K562 (cell line): ENCODE measurements around the gene ORC1. TPM values are rescaled to one million over a fixed set of nuclear protein-coding genes. Genes with fewer than 3 reads are reported as not detected.

Experiments used
- CSDE1 ChIP-seq, 2 experiments: fragments of 450-650 bp; IDR thresholded peaks; 2 replicates each; pipeline ENCODE4 v1.6.1; 2016; ENCODE audit warnings: mild to moderate bottlenecking in 1 of 2
- E2F6 ChIP-seq, 2 experiments: IDR thresholded peaks; 2 replicates each; pipeline ENCODE4 v1.6.1; 2011; ENCODE audit warnings: borderline replicate concordance in 1 of 2, control low read depth in 1 of 2, low read depth in 1 of 2, low read length in 1 of 2, mild to moderate bottlenecking in 1 of 2, mixed read lengths in 1 of 2, moderate library complexity in 1 of 2; ENCODE audit not compliant: insufficient read depth in 1 of 2, insufficient read length in 1 of 2, poor library complexity in 1 of 2, severe bottlenecking in 1 of 2; ENCODE audit errors: extremely low read depth in 1 of 2
- E4F1 ChIP-seq: fragments of 250-450 bp; sonication (Bioruptor Pico); IDR thresholded peaks from 2 replicates; pipeline ENCODE4 v1.5.0; 2021; ENCODE audit warnings: mild to moderate bottlenecking, borderline replicate concordance
- ELF1 ChIP-seq: fragments of 200-800 bp; sonication (Bioruptor generic); IDR thresholded peaks from 2 replicates; pipeline ENCODE4 v1.6.1; 2016; ENCODE audit warnings: missing genetic modification characterization, missing compliant biosample characterization
- ELF4 ChIP-seq: fragments of 450-650 bp; formaldehyde crosslinking; IDR thresholded peaks from 2 replicates; pipeline ENCODE4 v1.4.0; 2022; ENCODE audit warnings: missing genetic modification characterization
- HNRNPUL1 ChIP-seq: fragments of 200-400 bp; formaldehyde crosslinking; IDR thresholded peaks from 2 replicates; pipeline ENCODE4 v1.6.1; 2017; ENCODE audit warnings: low read length
- NFRKB ChIP-seq: fragments of 450-650 bp; IDR thresholded peaks from 2 replicates; pipeline ENCODE4 v1.6.1; 2016; ENCODE audit warnings: low read depth
- NR3C1 ChIP-seq: sonication (generic); formaldehyde crosslinking; IDR thresholded peaks from 2 replicates; pipeline ENCODE4 v1.8.1; 2022; ENCODE audit warnings: missing genetic modification reagents
- RCOR1 ChIP-seq, 2 experiments: IDR thresholded peaks; 2 replicates each; pipeline ENCODE4 v1.6.1; 2012; ENCODE audit warnings: low read depth in 2 of 2, low read length in 2 of 2, borderline replicate concordance in 1 of 2, improper control_type of control experiment in 1 of 2
- THAP12 ChIP-seq: fragments of 250-450 bp; sonication (Bioruptor Pico); IDR thresholded peaks from 2 replicates; pipeline ENCODE4 v1.9.0; 2021; ENCODE audit warnings: mild to moderate bottlenecking, inconsistent platforms
- ZNF165 ChIP-seq: fragments of 250-450 bp; sonication (Bioruptor Pico); IDR thresholded peaks from 2 replicates; pipeline ENCODE4 v1.4.0; 2020; ENCODE audit warnings: borderline replicate concordance
- ZNF354B ChIP-seq: fragments of 250-450 bp; sonication (Bioruptor Pico); IDR thresholded peaks from 2 replicates; pipeline ENCODE4 v1.4.0; 2020
- ZNF511 ChIP-seq: sonication (generic); formaldehyde crosslinking; IDR thresholded peaks from 2 replicates; pipeline ENCODE4 v1.8.0; 2022; ENCODE audit warnings: mild to moderate bottlenecking, missing genetic modification reagents
- polyA plus RNA-seq, 8 experiments: library from polyadenylated mRNA; depleted of rRNA in 4 of 8; stranded (reverse) in 5 of 8; unstranded in 3 of 8; fragments of >200 nt; fragmentation: Nextera tagmentation in 2 of 8; fragmentation: Illumina TruSeq in 1 of 8; extraction: Ambion mirVana in 2 of 8; extraction: Trizol in 1 of 8; gene quantifications; 2 replicates each; pipeline versions ENCODE4 v1.2.1 to v1.2.3, GENCODE V29; 2011 to 2014; ENCODE audit warnings: inconsistent platforms in 1 of 8, missing spikeins in 1 of 8
- total RNA-seq, 7 experiments: library from RNA; depleted of rRNA in 6 of 7; stranded (reverse); fragments of >200 nt in 6 of 7; fragmentation: Illumina TruSeq in 2 of 7; extraction: Trizol in 2 of 7; gene quantifications; 2 replicates each; pipeline versions ENCODE4 v1.2.1 to v1.2.3, GENCODE V29; 2011 to 2021; ENCODE audit warnings: low replicate concordance in 1 of 7
- TF ChIP-seq, protein P1 (sequence below): fragments of 450-650 bp; formaldehyde crosslinking; IDR thresholded peaks from 2 replicates; pipeline ENCODE4 v1.4.0; 2020; ENCODE audit warnings: mild to moderate bottlenecking
- TF ChIP-seq, protein P2 (sequence below), 2 experiments: fragments of 150-350 bp in 1 of 2; IDR thresholded peaks; 2 replicates each; pipeline ENCODE4 v1.6.1; 2012 to 2016; ENCODE audit warnings: low read depth in 2 of 2, low read length in 2 of 2, mild to moderate bottlenecking in 1 of 2, moderate library complexity in 1 of 2

The ORC1 gene
- total and polyA plus RNA-seq, 9 of the 15 experiments (the other 6 are each of a cell fraction or from before 2014, with no cell fraction given) = 26.4 to 91.6 (median 69.7) TPM

DNA sequence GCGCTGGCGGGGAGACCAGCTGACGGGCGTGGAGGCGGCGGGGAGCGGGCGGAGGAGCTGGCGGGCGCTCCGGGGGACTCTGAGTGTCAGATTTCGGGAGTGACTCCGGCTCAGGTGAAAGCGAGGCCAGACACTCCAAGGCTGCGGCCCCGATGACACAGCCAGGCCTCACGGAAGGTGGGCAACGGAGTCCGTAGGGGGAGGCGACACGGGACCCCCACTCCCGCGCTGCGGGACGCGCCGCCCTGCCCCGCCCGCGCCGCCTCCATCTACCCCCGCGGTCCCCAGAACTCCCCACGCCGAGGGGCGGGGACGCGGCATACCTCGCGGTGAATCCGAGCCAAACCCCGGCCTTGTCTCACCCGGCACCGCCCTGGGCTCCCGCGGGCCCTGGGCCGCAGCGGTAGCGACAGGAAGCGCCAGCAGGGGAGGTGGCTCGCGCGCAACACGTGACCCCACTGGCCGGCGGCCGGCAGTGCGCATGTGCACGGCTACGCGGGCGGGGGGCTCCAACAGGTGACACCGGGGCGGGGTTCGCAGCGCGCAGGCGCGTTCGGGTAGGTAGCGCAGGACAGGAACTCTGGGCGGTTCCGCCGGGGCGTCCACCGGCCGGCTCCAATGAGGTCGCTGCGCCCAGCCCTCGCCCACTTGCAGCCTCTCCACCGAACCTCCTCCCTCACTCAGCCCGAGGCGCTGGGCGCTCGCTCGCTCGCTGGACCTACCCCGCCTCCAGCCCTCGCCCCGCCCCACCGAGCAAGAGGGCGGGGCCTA is 38.3 kb downstream of the ORC1 start, which contains the start of gene CC2D1B (continued):
- peak; percentile 76 for TF ChIP-seq THAP12
- TF ChIP-seq ELF1 (tag) = peak; percentile 83; the same call in 1 of the 2 replicates
- TF ChIP-seq, protein P1, sequence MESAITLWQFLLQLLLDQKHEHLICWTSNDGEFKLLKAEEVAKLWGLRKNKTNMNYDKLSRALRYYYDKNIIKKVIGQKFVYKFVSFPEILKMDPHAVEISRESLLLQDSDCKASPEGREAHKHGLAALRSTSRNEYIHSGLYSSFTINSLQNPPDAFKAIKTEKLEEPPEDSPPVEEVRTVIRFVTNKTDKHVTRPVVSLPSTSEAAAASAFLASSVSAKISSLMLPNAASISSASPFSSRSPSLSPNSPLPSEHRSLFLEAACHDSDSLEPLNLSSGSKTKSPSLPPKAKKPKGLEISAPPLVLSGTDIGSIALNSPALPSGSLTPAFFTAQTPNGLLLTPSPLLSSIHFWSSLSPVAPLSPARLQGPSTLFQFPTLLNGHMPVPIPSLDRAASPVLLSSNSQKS (CRISPR knock-in tag) = no peak
- peak; percentile 71; the same call in 1 of the 2 replicates for TF ChIP-seq NR3C1 (CRISPR knock-in tag)
- TF ChIP-seq ZNF165 (CRISPR knock-in tag) = no peak
- TF ChIP-seq E4F1 (CRISPR knock-in tag) = no peak
- peak in 1 of 2 experiments; percentile 80 for TF ChIP-seq E2F6 (IDR thresholded peaks at IDR 0.05; ENCODE audit: borderline replicate concordance in 1 of 2, extremely low read depth in 1 of 2, insufficient read depth in 1 of 2, insufficient read length in 1 of 2, low read depth in 1 of 2, low read length in 1 of 2, poor library complexity in 1 of 2, severe bottlenecking in 1 of 2)
- no peak; a peak in 1 of 4 replicates for TF ChIP-seq RCOR1 (IDR thresholded peaks at IDR 0.05; ENCODE audit: borderline replicate concordance in 1 of 2, low read depth in 2 of 2, low read length in 2 of 2)
- no peak for TF ChIP-seq HNRNPUL1
- 0 out of 2 replicates have a peak, but pooled peaks have one; percentile 36 for TF ChIP-seq NFRKB
- TF ChIP-seq, protein P2, sequence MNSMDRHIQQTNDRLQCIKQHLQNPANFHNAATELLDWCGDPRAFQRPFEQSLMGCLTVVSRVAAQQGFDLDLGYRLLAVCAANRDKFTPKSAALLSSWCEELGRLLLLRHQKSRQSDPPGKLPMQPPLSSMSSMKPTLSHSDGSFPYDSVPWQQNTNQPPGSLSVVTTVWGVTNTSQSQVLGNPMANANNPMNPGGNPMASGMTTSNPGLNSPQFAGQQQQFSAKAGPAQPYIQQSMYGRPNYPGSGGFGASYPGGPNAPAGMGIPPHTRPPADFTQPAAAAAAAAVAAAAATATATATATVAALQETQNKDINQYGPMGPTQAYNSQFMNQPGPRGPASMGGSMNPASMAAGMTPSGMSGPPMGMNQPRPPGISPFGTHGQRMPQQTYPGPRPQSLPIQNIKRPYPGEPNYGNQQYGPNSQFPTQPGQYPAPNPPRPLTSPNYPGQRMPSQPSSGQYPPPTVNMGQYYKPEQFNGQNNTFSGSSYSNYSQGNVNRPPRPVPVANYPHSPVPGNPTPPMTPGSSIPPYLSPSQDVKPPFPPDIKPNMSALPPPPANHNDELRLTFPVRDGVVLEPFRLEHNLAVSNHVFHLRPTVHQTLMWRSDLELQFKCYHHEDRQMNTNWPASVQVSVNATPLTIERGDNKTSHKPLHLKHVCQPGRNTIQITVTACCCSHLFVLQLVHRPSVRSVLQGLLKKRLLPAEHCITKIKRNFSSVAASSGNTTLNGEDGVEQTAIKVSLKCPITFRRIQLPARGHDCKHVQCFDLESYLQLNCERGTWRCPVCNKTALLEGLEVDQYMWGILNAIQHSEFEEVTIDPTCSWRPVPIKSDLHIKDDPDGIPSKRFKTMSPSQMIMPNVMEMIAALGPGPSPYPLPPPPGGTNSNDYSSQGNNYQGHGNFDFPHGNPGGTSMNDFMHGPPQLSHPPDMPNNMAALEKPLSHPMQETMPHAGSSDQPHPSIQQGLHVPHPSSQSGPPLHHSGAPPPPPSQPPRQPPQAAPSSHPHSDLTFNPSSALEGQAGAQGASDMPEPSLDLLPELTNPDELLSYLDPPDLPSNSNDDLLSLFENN (IDR thresholded peaks at IDR 0.05; ENCODE audit: low read depth in 2 of 2, low read length in 2 of 2) = no peak; a peak in 1 of 4 replicates
- TF ChIP-seq CSDE1 (IDR thresholded peaks at IDR 0.05) = no peak; a peak in 1 of 4 replicates
- TF ChIP-seq ZNF511 (CRISPR knock-in tag) = no peak; the same call in 1 of the 2 replicates
- TF ChIP-seq ELF4 (CRISPR knock-in tag) = no peak
- no peak for TF ChIP-seq ZNF354B (CRISPR knock-in tag)
